HG03196 (cell line): ENCODE results near the gene TRIB2.

ENCODE experiments used
- ATAC-seq: cut with Tn5 transposase; IDR thresholded peaks from one replicate; pipeline ENCODE4 v1.9.1; 2021; ENCODE audit not compliant: unreplicated experiment

Gene TRIB2

DNA sequence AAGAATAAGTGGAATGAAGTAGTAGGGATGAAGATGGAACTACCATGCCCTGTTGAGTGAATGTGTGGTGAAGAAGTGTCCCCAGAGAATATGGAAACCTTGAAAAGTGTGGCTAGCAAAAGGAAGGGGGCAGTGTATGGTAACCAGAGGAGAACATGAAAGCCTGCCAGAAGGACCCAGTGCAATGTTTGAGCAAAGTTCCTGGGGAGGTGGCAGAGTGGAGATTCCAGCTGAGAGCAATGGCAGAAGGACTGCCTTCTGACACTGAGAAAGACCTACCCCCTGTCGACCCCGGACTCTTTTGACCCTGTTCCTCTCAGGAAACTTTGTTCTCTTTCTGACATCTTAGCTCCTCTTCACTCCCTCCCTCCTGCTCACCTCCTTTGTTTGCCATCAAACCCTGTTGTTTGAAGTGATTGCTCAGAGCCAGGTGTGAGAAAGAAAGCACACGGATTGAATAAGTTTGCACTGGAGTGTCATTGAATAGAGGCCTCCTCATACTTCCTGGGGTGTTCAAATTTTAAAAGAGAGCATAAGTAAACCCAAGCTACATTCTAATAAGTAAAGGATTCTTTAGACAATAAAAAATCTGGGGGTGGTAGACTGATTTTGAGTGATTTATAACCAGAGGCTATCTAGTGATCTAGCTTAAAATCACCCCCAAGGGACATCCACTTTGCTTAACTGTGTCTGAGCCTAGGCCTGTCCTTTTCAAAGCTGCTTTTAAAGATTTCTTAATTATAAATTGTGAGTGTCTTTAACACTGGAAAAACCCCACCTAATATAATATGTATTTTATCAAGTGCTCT is 57.1 kb downstream of the TRIB2 start:
- ATAC-seq, result no peak

DNA sequence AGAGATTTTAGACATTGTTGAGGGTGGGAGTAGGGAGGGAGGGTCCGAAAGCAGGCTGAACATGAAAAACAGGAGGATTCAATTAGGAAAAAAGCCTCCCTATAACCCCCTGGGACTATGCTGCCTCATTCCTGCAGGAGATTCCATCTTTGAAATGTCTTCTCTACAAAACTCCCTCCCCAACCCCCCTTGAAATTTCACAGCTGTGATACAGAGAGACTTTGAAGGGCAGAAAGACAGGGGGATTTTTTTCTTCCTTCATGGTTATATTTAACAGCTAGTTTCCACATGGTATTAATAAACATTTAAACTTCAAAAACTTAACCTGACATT is 57.6 kb downstream of the TRIB2 start:
- ATAC-seq, result no peak

GRCh38 chr2:12776521-12776961 is 59.8 kb downstream of the TRIB2 start:
- no peak for ATAC-seq

- ATAC-seq, result no peak
Observed at GRCh38 chr2:12778369-12778768, 61.6 kb downstream of the TRIB2 start.

- ATAC-seq, result no peak
Observed at GRCh38 chr2:12778811-12779579, 62.3 kb downstream of the TRIB2 start.

DNA sequence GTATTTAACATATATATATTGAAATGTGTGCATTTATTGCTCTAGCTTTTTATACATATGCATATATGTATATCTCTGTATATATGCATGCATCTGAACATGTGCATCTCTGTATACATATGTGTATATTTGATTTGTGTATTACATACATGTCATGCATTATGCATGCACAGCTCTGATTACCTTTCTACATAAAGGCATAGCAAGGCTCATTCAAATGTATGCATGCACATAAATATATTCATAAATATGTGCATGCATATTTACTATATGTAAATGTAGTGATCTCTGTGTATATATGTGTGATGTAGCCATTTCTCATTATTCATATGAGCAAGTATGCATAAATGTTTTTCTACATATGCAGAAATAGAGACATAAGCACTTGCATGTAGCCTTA is 64.6 kb downstream of the TRIB2 start:
- no peak for ATAC-seq

DNA sequence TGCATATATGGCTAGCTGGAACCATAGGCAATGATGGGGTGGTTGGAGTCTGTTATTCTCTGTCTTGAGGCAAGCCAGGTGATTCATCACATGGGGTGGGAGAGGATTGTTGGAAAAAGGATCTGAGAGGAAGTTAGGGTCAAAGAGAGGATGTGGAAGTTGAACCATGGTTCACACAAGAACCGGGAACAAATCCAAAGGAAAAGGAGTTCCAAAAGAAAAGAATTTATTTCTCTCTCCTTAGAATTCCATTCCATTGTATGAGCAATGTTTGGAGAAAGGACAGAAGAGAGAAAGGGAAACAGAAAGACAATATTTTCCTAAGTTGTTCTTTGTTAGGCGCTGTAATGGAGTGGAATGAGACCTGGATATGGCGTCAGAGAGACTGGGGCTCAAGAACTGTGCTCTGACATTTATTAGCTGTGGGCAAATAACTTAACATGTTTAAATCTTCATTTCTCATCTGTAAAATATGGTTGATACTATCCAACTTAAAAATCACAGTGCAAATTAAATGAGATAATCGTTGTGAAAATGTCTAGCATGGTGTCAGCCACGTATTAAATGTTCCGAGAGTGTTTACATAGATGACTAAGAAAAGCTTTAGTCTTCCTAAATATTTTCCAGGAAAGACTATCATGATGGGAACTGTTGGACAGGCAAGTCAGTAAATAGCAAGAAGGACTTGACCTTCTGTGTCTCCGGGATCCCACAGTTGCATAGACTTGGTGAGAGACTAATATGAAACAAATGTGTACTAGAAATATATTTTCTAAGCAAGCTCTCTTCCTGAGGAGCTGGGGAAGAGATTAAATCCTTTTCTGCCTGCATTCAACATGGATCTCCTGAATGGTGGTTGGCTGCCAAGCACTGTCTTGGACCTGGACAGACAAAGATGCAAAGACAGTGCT is 71.4 kb downstream of the TRIB2 start:
- ATAC-seq, result no peak

DNA sequence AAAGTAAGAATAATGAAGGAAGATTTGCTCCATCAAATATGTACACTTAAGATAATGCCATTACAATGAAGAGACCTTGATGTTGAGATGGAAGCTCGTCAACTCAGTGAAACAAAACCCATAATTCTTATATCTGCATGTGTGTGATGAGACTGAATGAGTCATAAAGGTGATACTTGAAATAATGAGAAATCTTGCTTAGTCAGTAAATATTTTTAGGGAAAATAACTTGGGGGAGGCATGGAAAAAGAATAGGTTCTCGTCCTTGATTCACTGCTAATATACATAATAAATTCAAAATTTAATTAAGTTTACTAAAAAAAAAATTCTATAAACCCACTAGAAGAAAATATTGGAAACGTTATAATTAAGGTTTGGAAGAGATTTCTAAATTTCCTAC is 75.2 kb downstream of the TRIB2 start:
- no peak for ATAC-seq
